Neural progenitor cell (in vitro differentiated cells): Measurements from ENCODE around the gene OGFOD3. TPM values are rescaled to one million over a fixed set of nuclear protein-coding genes. Genes with fewer than 3 reads are reported as not detected.

Experiments
- DNase-seq: peaks from one replicate; pipeline ENCODE4 v3.0.0-alpha.2; 2016; ENCODE audit warnings: low spot score
- H2AFZ ChIP-seq: fragments of 200-600 bp; sonication (generic); replicated peaks from 2 replicates; pipeline ENCODE4 v1.6.1; 2016; ENCODE audit warnings: antibody characterized with exemption
- H3F3A ChIP-seq: fragments of 200-600 bp; sonication (generic); 2 replicates; pipeline ENCODE4 v1.6.1; 2016; ENCODE audit warnings: antibody characterized with exemption, low read depth
- H3K27ac ChIP-seq: fragments of 200-600 bp; sonication (generic); 2 replicates; pipeline ENCODE4 v1.5.1; 2016; ENCODE audit warnings: mild to moderate bottlenecking
- H3K27me3 ChIP-seq: fragments of 200-600 bp; sonication (generic); 2 replicates; pipeline ENCODE4 v1.6.1; 2016; ENCODE audit warnings: mild to moderate bottlenecking, moderate library complexity
- H3K36me3 ChIP-seq: fragments of 200-600 bp; sonication (generic); 2 replicates; pipeline ENCODE4 v1.5.1; 2016
- H3K4me1 ChIP-seq: fragments of 200-600 bp; sonication (generic); 2 replicates; pipeline ENCODE4 v1.6.1; 2016; ENCODE audit warnings: mixed run types
- H3K4me2 ChIP-seq: fragments of 200-600 bp; sonication (generic); 2 replicates; pipeline ENCODE4 v1.6.1; 2016
- H3K4me3 ChIP-seq: fragments of 200-600 bp; sonication (generic); 2 replicates; pipeline ENCODE4 v1.5.1; 2016
- H3K79me2 ChIP-seq: fragments of 200-600 bp; sonication (generic); 2 replicates; pipeline ENCODE4 v1.6.1; 2016; ENCODE audit warnings: low read depth
- H3K9ac ChIP-seq: fragments of 200-600 bp; sonication (generic); 2 replicates; pipeline ENCODE4 v1.6.1; 2016
- H3K9me3 ChIP-seq: fragments of 200-600 bp; sonication (generic); 2 replicates; pipeline ENCODE4 v1.5.1; 2016; ENCODE audit warnings: low read depth
- H4K20me1 ChIP-seq: fragments of 200-600 bp; sonication (generic); 2 replicates; pipeline ENCODE4 v1.6.1; 2016; ENCODE audit warnings: low read depth
- H3K27ac Mint-ChIP-seq: 3 replicates; pipeline ENCODE4 v1.8.0; 2021; ENCODE audit warnings: mixed read lengths
- H3K27me3 Mint-ChIP-seq: 2 replicates; pipeline ENCODE4 v1.8.0; 2022; ENCODE audit warnings: low read depth, mild to moderate bottlenecking, inconsistent platforms, moderate library complexity, mixed read lengths; ENCODE audit not compliant: insufficient read depth
- H3K36me3 Mint-ChIP-seq: 3 replicates; pipeline ENCODE4 v1.8.0; 2021; ENCODE audit warnings: mixed read lengths
- H3K4me1 Mint-ChIP-seq: 3 replicates; pipeline ENCODE4 v1.8.0; 2021; ENCODE audit warnings: mixed read lengths
- H3K4me3 Mint-ChIP-seq: 3 replicates; pipeline ENCODE4 v1.8.0; 2021; ENCODE audit warnings: mild to moderate bottlenecking, moderate library complexity, mixed read lengths
- H3K9me3 Mint-ChIP-seq: 3 replicates; pipeline ENCODE4 v1.8.0; 2020; ENCODE audit warnings: mixed read lengths
- CTCF ChIP-seq: fragments of 200-600 bp; sonication (generic); IDR thresholded peaks from 2 replicates; pipeline ENCODE4 v1.5.1; 2017; ENCODE audit warnings: antibody characterized with exemption, mild to moderate bottlenecking
- EZH2 ChIP-seq: fragments of 200-600 bp; sonication (generic); IDR thresholded peaks from 2 replicates; pipeline ENCODE4 v1.6.1; 2017; ENCODE audit warnings: antibody characterized with exemption, mild to moderate bottlenecking, moderate library complexity
- EZH2phosphoT487 ChIP-seq: fragments of 200-600 bp; sonication (generic); IDR thresholded peaks from 2 replicates; pipeline ENCODE4 v1.6.1; 2017; ENCODE audit warnings: antibody characterized with exemption
- total RNA-seq: library from RNA; depleted of rRNA; stranded (reverse); fragments of >200 nt; gene quantifications from 2 replicates; pipeline ENCODE4 v1.2.3, GENCODE V29; 2015; ENCODE audit warnings: low replicate concordance

Gene OGFOD3
- total RNA-seq, 1 donor from 2014 or later: 26.8 TPM

- no peak overlapping the region for H2AFZ ChIP-seq
- Mint-ChIP-seq H3K4me3 (no peak overlapping the region), H3K9me3 (no peaks in the 10 kb centered on the region), H3K27me3 (peaks cover 6% of the 10 kb centered on the region), H3K36me3 (peaks cover 4% of the 10 kb centered on the region), H3K27ac (no peak overlapping the region), H3K4me1 (peaks cover 9% of the 10 kb centered on the region)
- peaks cover 4% of the 10 kb centered on the region for H3F3A ChIP-seq
- peaks cover 8% of the 10 kb centered on the region for H3K79me2 ChIP-seq
- no peaks in the 10 kb centered on the region for H3K9me3 ChIP-seq
- H3K27ac ChIP-seq: no peak overlapping the region
- no peak for DNase-seq
- H3K4me3 ChIP-seq: no peak overlapping the region
- no peaks in the 10 kb centered on the region for H3K4me1 ChIP-seq
- H3K27me3 ChIP-seq: no peaks in the 10 kb centered on the region
- H4K20me1 ChIP-seq: peaks cover 5% of the 10 kb centered on the region
- H3K4me2 ChIP-seq: no peak overlapping the region
- TF ChIP-seq EZH2 (no peak), CTCF (no peak), EZH2phosphoT487 (no peak)
- no peaks in the 10 kb centered on the region for H3K36me3 ChIP-seq
- H3K9ac ChIP-seq: no peak overlapping the region
Measured at GRCh38 chr17:82443465-82444283, 25.3 kb upstream of the OGFOD3 start.

GRCh38 chr17:82442643-82443464 is 24.5 kb upstream of the OGFOD3 start:
- no peak overlapping the region for H3K9ac ChIP-seq
- H4K20me1 ChIP-seq: peaks cover 3% of the 10 kb centered on the region
- H3K79me2 ChIP-seq: peaks cover 5% of the 10 kb centered on the region
- no peak overlapping the region for H3K4me3 ChIP-seq
- no peaks in the 10 kb centered on the region for H3K27me3 ChIP-seq
- Mint-ChIP-seq H3K4me1 (peaks cover 9% of the 10 kb centered on the region), H3K27ac (no peak overlapping the region), H3K9me3 (no peaks in the 10 kb centered on the region), H3K27me3 (peaks cover 6% of the 10 kb centered on the region), H3K4me3 (no peak overlapping the region), H3K36me3 (peaks cover 4% of the 10 kb centered on the region)
- peaks cover 4% of the 10 kb centered on the region for H3F3A ChIP-seq
- no peak overlapping the region for H2AFZ ChIP-seq
- H3K9me3 ChIP-seq: no peaks in the 10 kb centered on the region
- no peak for DNase-seq
- H3K27ac ChIP-seq: no peak overlapping the region
- TF ChIP-seq CTCF (no peak), EZH2 (no peak), EZH2phosphoT487 (no peak)
- H3K4me1 ChIP-seq: no peaks in the 10 kb centered on the region
- no peaks in the 10 kb centered on the region for H3K36me3 ChIP-seq
- H3K4me2 ChIP-seq: no peak overlapping the region

GRCh38 chr17:82441691-82442487 is 23.5 kb upstream of the OGFOD3 start:
- Histone ChIP-seq H3K27ac (no peak overlapping the region), H3K4me3 (no peak overlapping the region), H3K27me3 (no peaks in the 10 kb centered on the region), H4K20me1 (no peaks in the 10 kb centered on the region), H3K4me1 (no peaks in the 10 kb centered on the region), H3K9ac (no peak overlapping the region), H2AFZ (no peak overlapping the region), H3F3A (peaks cover 4% of the 10 kb centered on the region), H3K79me2 (no peaks in the 10 kb centered on the region), H3K4me2 (no peak overlapping the region), H3K36me3 (no peaks in the 10 kb centered on the region), H3K9me3 (no peaks in the 10 kb centered on the region)
- no peak overlapping the region for H3K27ac Mint-ChIP-seq
- peaks cover 9% of the 10 kb centered on the region for H3K4me1 Mint-ChIP-seq
- no peaks in the 10 kb centered on the region for H3K9me3 Mint-ChIP-seq
- H3K27me3 Mint-ChIP-seq: peaks cover 6% of the 10 kb centered on the region
- no peak overlapping the region for H3K4me3 Mint-ChIP-seq
- peaks cover 4% of the 10 kb centered on the region for H3K36me3 Mint-ChIP-seq
- TF ChIP-seq CTCF (no peak), EZH2phosphoT487 (no peak), EZH2 (no peak)
- no peak for DNase-seq
